Hematopoietic multipotent progenitor cell treated with erythropoietin and hydrocortisone succinate and interleukin-3 and kit ligand, for 15 days (in vitro differentiated cells): ENCODE measurements around the gene MPP4.

Experiments used
- DNase-seq: peaks from one replicate; pipeline ENCODE4 v3.0.0-alpha.2; 2015; ENCODE audit warnings: low spot score

MPP4 gene, protein sequence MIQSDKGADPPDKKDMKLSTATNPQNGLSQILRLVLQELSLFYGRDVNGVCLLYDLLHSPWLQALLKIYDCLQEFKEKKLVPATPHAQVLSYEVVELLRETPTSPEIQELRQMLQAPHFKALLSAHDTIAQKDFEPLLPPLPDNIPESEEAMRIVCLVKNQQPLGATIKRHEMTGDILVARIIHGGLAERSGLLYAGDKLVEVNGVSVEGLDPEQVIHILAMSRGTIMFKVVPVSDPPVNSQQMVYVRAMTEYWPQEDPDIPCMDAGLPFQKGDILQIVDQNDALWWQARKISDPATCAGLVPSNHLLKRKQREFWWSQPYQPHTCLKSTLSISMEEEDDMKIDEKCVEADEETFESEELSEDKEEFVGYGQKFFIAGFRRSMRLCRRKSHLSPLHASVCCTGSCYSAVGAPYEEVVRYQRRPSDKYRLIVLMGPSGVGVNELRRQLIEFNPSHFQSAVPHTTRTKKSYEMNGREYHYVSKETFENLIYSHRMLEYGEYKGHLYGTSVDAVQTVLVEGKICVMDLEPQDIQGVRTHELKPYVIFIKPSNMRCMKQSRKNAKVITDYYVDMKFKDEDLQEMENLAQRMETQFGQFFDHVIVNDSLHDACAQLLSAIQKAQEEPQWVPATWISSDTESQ

GRCh38 chr2:201698588-201699226 is at the start of gene MPP4:
TSS of gene MPP4 (minus strand) at chr2:201698644. CDS start at chr2:201693954, 4,690 bp downstream.
- no peak for DNase-seq

GRCh38 chr2:201746551-201746950 is 48.1 kb upstream of the MPP4 start:
- no peak for DNase-seq

DNA sequence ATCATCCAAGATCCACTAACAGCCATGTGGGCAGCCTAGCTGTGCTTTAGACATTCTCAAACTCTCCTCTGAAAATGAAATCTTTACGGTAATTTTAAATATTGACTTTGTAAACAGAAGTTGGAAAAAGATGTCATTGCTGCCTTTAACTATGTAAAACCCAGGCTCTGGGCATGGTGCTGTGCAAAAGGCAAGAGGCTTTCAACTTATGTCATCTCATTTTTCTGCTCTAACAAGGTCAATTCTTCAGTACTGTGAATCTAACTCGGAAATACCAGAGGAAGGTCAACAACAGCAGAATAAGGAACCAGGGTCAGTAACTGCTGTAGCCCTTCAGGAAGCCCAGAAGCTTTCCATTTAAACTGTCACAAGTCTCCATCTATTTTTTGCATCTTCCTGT is 37.0 kb upstream of the MPP4 start:
- no peak for DNase-seq

DNA sequence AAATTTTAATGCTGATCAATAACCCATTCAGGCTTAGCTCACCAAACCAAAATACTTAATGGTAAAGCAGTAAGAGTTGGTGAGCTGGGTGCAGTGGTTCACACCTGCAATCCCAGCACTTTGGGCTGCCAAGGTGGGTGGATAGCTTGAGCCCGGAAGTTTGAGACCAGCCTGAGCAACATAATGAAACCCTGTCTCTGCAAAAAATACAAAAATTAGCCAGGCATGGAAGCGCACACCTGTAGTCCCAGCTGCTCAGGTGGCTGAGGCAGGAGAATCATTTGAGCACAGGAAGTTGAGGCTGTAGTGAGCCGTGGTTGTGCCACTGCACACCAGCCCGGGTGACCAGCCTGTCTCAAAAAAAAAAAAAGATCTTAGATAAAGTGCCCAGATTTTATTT is 35.7 kb upstream of the MPP4 start:
- no peak for DNase-seq

GRCh38 chr2:201733544-201733943 is 35.1 kb upstream of the MPP4 start:
- no peak for DNase-seq

DNA sequence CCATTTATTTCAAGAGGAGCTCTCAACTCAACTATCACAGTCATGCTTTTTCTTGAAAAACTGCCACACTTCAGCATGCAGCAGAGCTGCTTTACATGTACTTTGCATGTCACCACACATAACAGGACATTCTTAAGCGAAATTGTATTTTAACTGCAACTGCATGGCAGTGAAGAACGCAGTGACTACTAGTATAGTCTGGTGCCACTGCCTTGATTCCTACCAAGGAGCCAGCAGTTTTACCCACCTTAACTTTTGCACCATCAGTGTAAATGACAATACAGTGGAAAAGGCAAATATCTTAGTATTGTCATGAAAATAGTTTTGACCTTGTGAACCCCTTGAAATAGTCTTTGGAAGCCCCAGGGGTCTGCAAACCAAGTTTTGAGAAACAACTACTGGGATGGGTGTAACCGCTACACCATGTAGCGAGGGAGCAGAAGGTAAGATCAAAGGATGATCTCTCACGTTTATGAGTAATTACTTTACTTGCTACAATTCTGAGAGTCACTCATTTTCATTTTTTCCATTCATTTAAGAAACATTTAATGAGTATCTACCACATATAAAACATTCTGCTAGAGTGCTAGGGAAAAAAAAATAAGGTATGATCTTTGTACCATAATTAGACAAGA is 32.3 kb upstream of the MPP4 start:
- DNase-seq: no peak

DNA sequence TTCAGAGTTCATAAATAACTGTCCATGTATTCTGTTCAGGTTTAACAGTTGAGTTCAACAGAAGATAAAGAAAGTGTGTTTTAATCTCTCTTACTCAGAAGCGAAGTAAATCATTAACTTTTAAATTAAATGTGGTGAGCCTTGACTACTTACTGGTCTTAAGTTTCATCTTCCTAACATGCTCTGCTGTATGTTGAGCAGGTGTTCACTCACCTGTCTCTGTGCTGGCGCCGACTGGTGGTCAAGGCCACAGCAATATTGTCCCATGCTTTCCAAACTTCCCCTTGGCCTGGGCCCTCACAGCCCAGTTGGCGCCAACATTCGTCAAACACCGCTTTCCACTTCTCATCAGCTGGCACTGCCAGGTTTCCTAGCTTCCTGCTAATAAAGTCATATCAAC is 17.0 kb upstream of the MPP4 start:
- no peak for DNase-seq

DNA sequence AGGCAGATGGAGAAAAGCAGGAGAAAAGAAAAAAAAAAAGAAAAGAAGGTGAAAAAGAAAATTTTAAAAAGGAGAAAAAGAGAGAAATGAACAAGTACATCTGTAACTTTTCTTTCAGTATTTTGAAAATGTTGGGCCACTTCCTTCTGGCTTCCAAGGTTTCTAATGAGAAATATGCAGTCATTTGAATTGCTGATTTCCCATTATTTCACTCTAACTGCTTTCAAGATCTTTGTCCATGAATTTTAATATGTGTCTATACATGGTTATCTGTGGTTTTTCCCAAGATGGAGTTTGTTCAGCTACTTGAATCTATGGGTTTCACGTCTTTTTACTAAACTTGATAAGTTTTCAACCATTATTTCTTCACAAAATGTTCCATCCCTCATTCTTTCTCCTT is 14.3 kb upstream of the MPP4 start:
- no peak for DNase-seq

DNA sequence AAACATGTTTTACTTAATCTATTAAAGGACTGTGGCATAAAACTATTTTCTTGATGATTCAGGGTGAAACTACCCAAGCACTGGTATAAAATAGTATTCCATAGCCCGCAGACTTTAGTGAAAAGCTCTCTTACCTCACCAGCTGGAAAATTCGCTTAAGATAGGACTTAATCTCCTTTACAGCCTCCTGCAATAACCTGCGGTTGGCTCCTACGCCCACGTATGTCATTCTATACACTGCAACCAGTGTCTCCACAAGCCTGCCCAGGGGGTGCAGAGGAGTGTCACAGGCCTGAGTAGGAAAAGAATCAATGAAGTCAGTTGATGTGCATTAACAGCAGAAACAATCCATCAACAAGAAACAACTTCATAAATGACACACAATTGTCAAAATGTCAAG is 11.3 kb upstream of the MPP4 start:
- no peak for DNase-seq

- no peak for DNase-seq
These were observed 10.6 kb upstream of the MPP4 start for GRCh38 chr2:201709049-201709448.

- DNase-seq: no peak
These were observed 9.3 kb upstream of the MPP4 start for GRCh38 chr2:201707753-201708152.

DNA sequence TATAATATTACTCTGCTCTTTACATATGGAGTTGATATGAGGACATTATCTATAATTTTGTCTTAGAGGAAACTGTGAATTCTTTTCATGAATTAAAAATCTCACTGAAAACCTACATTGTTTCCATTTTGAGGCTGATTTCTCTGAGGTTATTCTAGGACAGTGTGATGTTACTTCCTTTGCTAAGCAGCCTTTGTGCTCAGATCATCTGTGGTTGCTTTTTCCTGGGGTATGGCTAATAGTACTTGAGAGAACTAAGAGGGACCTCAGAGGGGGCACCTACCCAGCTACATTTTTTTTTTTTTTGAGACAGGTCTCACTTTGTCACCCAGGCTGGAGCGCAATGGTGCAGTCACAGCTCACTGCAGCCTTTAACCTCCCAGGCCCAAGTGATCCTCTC is 8.7 kb upstream of the MPP4 start:
- no peak for DNase-seq

- DNase-seq: no peak
These were observed 6.1 kb upstream of the MPP4 start for GRCh38 chr2:201704536-201704935.

- DNase-seq: no peak
These were observed 3.2 kb upstream of the MPP4 start for GRCh38 chr2:201701646-201702045.

DNA sequence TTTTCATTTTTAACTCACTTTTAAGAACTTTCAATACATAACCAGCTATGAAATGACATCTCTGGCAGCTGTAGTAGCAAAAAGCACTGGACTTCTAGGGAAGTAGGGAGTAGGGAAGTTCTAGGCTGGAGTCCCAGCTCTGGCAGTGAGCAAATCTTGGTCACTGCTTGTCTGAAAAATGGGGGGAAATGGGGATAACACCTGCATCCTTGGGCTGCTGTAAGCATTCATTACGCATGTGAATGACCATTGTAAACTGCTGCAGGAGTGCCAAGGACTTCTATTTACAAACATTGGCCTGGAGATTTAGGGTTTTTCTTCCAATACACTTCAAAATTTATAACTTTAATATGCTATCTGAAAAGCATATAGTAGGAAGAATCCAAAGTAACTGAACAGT is 972 bp upstream of the MPP4 start:
- no peak for DNase-seq

DNA sequence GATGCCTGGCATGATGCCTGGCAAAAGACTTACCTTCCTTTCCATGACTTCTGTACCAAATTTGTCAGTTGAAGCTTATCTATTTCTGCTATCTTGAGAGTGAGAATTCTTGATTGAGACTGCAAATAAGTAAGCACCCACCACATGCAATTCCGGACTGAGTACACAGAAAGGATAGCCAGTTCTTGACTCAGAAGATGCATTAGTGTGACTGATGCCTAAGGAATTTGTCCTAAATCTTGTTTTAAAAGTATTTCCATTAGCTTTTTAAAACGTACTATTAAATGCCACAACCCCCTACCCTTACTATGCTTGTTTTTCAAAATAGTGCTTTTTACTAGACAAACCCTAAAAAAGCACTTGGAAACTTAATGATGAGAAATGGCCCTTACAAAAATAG is 545 bp downstream of the MPP4 start:
- no peak for DNase-seq

DNA sequence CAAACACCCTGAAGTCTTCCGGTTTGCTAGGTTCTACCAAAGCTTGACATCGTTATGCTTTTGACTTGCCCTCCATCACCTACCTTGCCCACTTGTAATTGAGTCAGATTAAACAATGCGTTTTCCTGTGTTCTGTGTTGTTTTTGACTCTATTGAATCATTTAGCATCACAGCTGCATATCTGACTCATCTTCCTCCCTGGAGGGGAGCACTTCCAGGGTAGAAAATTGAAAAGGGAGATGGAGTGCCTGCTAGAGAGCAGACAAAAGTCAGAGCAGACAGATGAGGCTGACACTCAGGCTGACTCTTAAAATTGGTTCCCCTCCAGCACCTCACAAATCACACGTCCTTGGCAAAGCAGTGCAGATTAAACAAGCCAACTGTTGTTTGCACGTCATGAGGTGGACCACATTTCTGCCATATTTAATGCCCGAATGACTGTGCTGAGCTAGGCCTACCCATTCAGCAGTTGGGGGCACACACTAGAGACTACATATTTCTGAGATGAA is 2.2 kb downstream of the MPP4 start:
- no peak for DNase-seq

- no peak for DNase-seq
These were observed 13.3 kb downstream of the MPP4 start for GRCh38 chr2:201685156-201685555.

DNA sequence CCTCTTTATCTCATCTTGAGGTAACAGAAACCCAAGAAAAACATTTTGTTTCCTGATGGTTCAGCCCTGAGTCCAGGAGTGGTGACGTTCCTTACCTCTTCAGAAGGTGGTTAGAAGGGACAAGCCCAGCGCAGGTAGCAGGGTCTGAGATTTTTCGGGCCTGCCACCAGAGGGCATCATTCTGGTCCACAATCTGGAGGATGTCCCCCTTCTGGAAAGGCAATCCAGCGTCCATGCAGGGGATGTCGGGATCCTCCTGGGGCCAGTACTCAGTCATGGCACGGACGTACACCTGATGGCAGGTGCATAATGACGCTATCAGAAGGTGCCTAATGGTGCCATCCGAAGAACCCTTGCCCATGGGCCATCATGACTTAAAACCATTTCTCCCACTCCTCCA is 17.7 kb downstream of the MPP4 start:
- peak; percentile 21 for DNase-seq

- DNase-seq: no peak
These were observed 20.0 kb downstream of the MPP4 start for GRCh38 chr2:201678401-201678800.

- no peak for DNase-seq
These were observed 23.0 kb downstream of the MPP4 start for GRCh38 chr2:201675454-201675853.

DNA sequence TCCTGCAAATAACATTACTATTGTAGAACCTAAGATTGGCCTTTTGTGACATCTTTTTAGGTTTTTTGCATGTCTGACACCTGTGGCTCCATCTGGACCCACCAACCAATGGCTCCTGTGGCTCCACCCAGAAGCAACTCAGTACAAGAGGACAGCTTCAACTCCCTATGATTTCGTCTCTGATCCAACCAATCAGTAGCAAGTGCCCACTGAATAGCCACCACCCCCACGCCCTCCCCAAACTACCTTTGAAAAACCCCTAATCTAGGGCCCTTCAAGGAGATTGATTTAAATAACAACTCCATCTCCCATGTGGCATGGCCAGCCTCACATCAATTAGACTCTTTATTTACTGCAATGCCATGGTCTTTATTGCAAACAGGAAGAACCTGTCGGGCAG is 23.6 kb downstream of the MPP4 start:
- no peak for DNase-seq

- no peak for DNase-seq
These were observed 24.1 kb downstream of the MPP4 start for GRCh38 chr2:201674298-201674697.
